HEK293T (cell line): ENCODE results near the gene THSD4.
"Not testable (repeated sequence)": the region's sequence is repeated elsewhere in the genome, so short reads cannot be mapped to it uniquely, and the experiment has no call there.

ENCODE experiments used
- CTCF ChIA-PET: fragments of 350-600 bp; formaldehyde crosslinking; extraction: SDS; loops from one replicate; lab custom pipeline; 2021; ENCODE audit warnings: antibody characterized with exemption, inconsistent platforms; lab: Yijun Ruan, JAX
- POLR2A ChIA-PET: fragments of 350-600 bp; formaldehyde crosslinking; extraction: SDS; loops from one replicate; lab custom pipeline; 2020; ENCODE audit warnings: antibody characterized with exemption, inconsistent platforms; lab: Yijun Ruan, JAX
- DNase-seq: peaks from one replicate; pipeline ENCODE4 v3.0.0; 2012; ENCODE audit warnings: mixed read lengths; ENCODE audit errors: extremely low spot score
- ARNT ChIP-seq: fragments of 450-650 bp; IDR thresholded peaks from 2 replicates; pipeline ENCODE4 v1.6.1; 2017; ENCODE audit warnings: mild to moderate bottlenecking
- BHLHE40 ChIP-seq: fragments of 450-650 bp; IDR thresholded peaks from 2 replicates; pipeline ENCODE4 v1.6.1; 2016; ENCODE audit warnings: mild to moderate bottlenecking, moderate library complexity, borderline replicate concordance
- CTBP1 ChIP-seq: fragments of 450-650 bp; IDR thresholded peaks from 2 replicates; pipeline ENCODE4 v1.6.1; 2016; ENCODE audit warnings: borderline replicate concordance
- ELF4 ChIP-seq: fragments of 450-650 bp; IDR thresholded peaks from 2 replicates; pipeline ENCODE4 v1.6.1; 2017; ENCODE audit warnings: antibody characterized with exemption
- FOXA1 ChIP-seq: fragments of 450-650 bp; IDR thresholded peaks from 2 replicates; pipeline ENCODE4 v1.6.1; 2016; ENCODE audit warnings: mild to moderate bottlenecking
- FOXK2 ChIP-seq: fragments of 450-650 bp; IDR thresholded peaks from 2 replicates; pipeline ENCODE4 v1.6.1; 2016; ENCODE audit warnings: mild to moderate bottlenecking
- FOXM1 ChIP-seq: fragments of 450-650 bp; IDR thresholded peaks from 2 replicates; pipeline ENCODE4 v1.6.1; 2017; ENCODE audit warnings: mild to moderate bottlenecking, borderline replicate concordance
- HDGF ChIP-seq: fragments of 450-650 bp; IDR thresholded peaks from 2 replicates; pipeline ENCODE4 v1.6.1; 2017; ENCODE audit warnings: antibody characterized with exemption, borderline replicate concordance
- L3MBTL2 ChIP-seq: fragments of 450-650 bp; conservative IDR thresholded peaks from 2 replicates; pipeline ENCODE4 v1.6.1; 2016; ENCODE audit warnings: mild to moderate bottlenecking
- LEF1 ChIP-seq: fragments of 450-650 bp; IDR thresholded peaks from 2 replicates; pipeline ENCODE4 v1.6.1; 2017; ENCODE audit warnings: mild to moderate bottlenecking, borderline replicate concordance
- NFRKB ChIP-seq: fragments of 450-650 bp; IDR thresholded peaks from 2 replicates; pipeline ENCODE4 v1.6.1; 2016; ENCODE audit warnings: mild to moderate bottlenecking, moderate library complexity
- PKNOX1 ChIP-seq: fragments of 450-650 bp; IDR thresholded peaks from 2 replicates; pipeline ENCODE4 v1.6.1; 2016
- SP1 ChIP-seq: fragments of 450-650 bp; IDR thresholded peaks from 2 replicates; pipeline ENCODE4 v1.6.1; 2017
- SUZ12 ChIP-seq: fragments of 450-650 bp; IDR thresholded peaks from 2 replicates; pipeline ENCODE4 v1.6.1; 2016; ENCODE audit warnings: mild to moderate bottlenecking
- TARDBP ChIP-seq: fragments of 450-650 bp; IDR thresholded peaks from 2 replicates; pipeline ENCODE4 v1.6.1; 2016
- ZNF384 ChIP-seq: fragments of 450-650 bp; IDR thresholded peaks from 2 replicates; pipeline ENCODE4 v1.6.1; 2016

Gene THSD4

DNA sequence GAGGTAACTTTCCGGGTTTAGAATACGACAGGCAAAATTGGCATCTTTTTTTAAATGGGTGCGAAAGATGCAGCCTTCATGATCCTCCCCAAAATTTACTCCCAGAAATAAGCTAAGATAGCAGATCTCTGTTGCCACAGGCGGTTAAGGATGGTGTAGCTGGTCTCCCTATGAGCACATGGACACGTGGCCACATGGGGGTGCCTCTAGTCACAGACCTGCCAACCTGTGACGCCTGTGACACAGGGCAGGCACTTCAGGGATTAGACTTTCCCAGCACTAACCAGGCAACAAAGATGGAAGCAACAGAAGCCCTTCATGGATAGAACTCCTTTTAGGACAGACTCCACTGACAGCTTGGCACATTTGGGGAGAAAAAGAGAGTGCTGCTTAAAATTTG lies 320.3 kb downstream of the THSD4 start:
- ChIA-PET CTCF (interaction anchor here (2.2 kb wide), 1 partner anchor 49 kb away, joined by 5 read pairs; no protein-coding TSS in a partner anchor), POLR2A (interaction anchor here (0.6 kb wide), 1 partner anchor 22 kb away, joined by 3 read pairs; no protein-coding TSS in a partner anchor)
- no peak for DNase-seq

GRCh38 chr15:71436854-71437253 lies 321.6 kb downstream of the THSD4 start:
- CTCF ChIA-PET, result interaction anchor here (2.2 kb wide), 1 partner anchor 50 kb away, joined by 5 read pairs; no protein-coding TSS in a partner anchor
- TF ChIP-seq PKNOX1 (no peak), LEF1 (no peak), CTBP1 (no peak), FOXM1 (no peak), ARNT (no peak), BHLHE40 (no peak), L3MBTL2 (no peak), HDGF (no peak), NFRKB (no peak), TARDBP (no peak), SP1 (no peak), ZNF384 (no peak), SUZ12 (no peak)
- POLR2A ChIA-PET, result no interaction called here
- DNase-seq, result no peak

More for the DNA sequence above, 320.3 kb downstream of the THSD4 start:
- TF ChIP-seq SUZ12 (no peak), NFRKB (no peak), FOXA1 (no peak), FOXM1 (no peak), TARDBP (no peak), ZNF384 (no peak), ARNT (no peak), FOXK2 (no peak), ELF4 (no peak), PKNOX1 (no peak), SP1 (no peak), CTBP1 (no peak), BHLHE40 (no peak), HDGF (no peak), L3MBTL2 (no peak), LEF1 (no peak)

DNA sequence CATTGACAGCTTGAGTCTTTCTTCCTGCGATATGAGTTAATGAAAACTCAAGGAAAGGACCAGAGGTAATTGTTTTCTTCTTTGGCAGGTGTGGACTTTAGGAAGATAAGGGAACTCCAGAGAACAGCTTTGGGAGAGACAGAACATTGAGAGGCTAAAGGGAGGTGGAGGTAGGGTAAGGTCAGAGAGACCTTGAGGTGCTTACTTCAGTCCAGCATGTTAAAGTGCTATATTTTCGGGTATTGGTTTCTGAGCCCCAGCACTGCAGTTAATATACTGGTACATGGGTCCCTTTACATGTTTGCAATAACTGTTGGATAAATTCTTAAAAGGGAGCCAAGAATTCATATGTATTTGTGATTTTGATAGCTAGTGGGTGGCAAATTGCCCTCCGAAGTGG lies 322.1 kb downstream of the THSD4 start:
- POLR2A ChIA-PET, result no interaction called here
- CTCF ChIA-PET, result interaction anchor here (0.9 kb wide), 1 partner anchor 50 kb away, joined by 3 read pairs; no protein-coding TSS in a partner anchor
- DNase-seq, result no peak
- no peak for TF ChIP-seq FOXM1
- no peak for TF ChIP-seq FOXK2
- no peak for TF ChIP-seq ZNF384
- TF ChIP-seq LEF1, result no peak
- TF ChIP-seq L3MBTL2, result no peak
- no peak for TF ChIP-seq SUZ12
- no peak for TF ChIP-seq TARDBP
- TF ChIP-seq ARNT, result no peak
- no peak for TF ChIP-seq CTBP1
- TF ChIP-seq ELF4, result no peak
- TF ChIP-seq HDGF, result no peak
- TF ChIP-seq NFRKB, result no peak

- ChIA-PET POLR2A (no interaction called here), CTCF (interaction anchor here (0.9 kb wide), 1 partner anchor 51 kb away, joined by 3 read pairs; no protein-coding TSS in a partner anchor)
- no peak for DNase-seq
- TF ChIP-seq SUZ12 (no peak), HDGF (no peak), PKNOX1 (no peak), ARNT (no peak), FOXA1 (no peak), CTBP1 (no peak), SP1 (no peak), FOXM1 (no peak), ELF4 (no peak)
Observed at GRCh38 chr15:71437919-71438318, 322.6 kb downstream of the THSD4 start.

- DNase-seq, POLR2A ChIA-PET: not testable (repeated sequence)
- CTCF ChIA-PET, result interaction anchor here (1.0 to 1.9 kb wide), 4 partner anchors 42 to 427 kb away, joined by 3 to 12 read pairs (median 4); no protein-coding TSS in a partner anchor
Observed at GRCh38 chr15:71439478-71439877, 324.2 kb downstream of the THSD4 start.

DNA sequence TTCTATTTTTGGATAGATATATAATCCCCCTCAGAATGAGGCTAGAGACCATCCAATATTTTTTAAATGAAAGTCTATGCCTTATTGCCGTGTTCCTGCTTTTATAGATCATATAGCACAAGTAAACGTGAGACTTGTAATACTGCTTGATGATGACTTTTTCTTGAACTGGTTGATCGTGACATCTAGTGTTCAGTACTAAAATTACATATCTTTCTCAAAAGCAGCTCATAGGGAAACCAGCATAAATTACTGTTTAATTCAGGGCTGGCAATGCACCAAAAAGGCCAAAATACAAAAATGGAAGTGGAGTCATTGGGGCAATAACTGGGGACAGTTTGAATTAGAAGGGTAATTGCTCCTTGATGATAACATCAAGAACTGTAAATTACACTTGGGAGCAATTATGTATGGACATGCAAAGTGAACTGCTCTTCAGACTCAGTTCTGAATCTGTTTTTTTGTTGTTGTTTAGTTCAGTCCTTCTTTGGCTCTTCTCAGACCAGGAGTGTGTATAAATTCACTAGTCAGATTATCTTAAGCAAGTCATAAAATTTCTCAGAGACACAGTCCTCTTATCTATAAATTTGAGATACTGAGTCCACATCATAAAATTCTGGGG lies 325.3 kb downstream of the THSD4 start:
- TF ChIP-seq FOXK2 (no peak), FOXA1 (no peak), BHLHE40 (no peak), L3MBTL2 (no peak), NFRKB (no peak), PKNOX1 (no peak), SP1 (no peak), LEF1 (no peak), ELF4 (no peak), HDGF (no peak), FOXM1 (no peak)
- POLR2A ChIA-PET, result no interaction called here
- DNase-seq, result peak; percentile 37
- CTCF ChIA-PET, result interaction anchor here (0.5 to 1.9 kb wide), 9 partner anchors 11 to 899 kb away, joined by 3 to 12 read pairs (median 3); no protein-coding TSS in a partner anchor
